HCT116 (cell line): ENCODE measurements around the gene RBPMS2. TPM values are rescaled to one million over a fixed set of nuclear protein-coding genes. Genes with fewer than 3 reads are reported as not detected.

ENCODE experiments used
- ATAC-seq: fragments of 200-7000 bp; cut with Tn5 transposase; 2 replicates; pipeline ENCODE4 v1.9.1; 2020; ENCODE audit warnings: mild to moderate bottlenecking, moderate library complexity
- BruUV-seq: library from RNA; stranded (reverse); fragments of 400-500 nt; replicated peaks from 2 replicates; lab custom pipeline; 2021; lab: Mats Ljungman, UMichigan
- CTCF ChIA-PET: fragments of 300-600 bp; sonication (Branson Sonifier 250); formaldehyde crosslinking; loops from one replicate; lab custom pipeline; 2021; ENCODE audit warnings: antibody characterized with exemption; lab: Charles Lee
- POLR2A ChIA-PET: fragments of 300-600, 350-600 bp; sonication (Branson Sonifier 250); formaldehyde crosslinking; loops from one replicate; lab custom pipeline; 2021; ENCODE audit warnings: antibody characterized with exemption; lab: Charles Lee
- RAD21 ChIA-PET, 2 experiments: fragments of 300-600 bp; sonication (Branson Sonifier 250); formaldehyde crosslinking; loops; one replicate each; lab custom pipeline; 2023; ENCODE audit warnings: low total read pairs in 2 of 2; ENCODE audit not compliant: uncharacterized antibody in 2 of 2, unreplicated experiment in 2 of 2, low non-redundant PET in 1 of 2; lab: Charles Lee
- DNase-seq: peaks from one replicate; pipeline ENCODE4 v3.0.0-alpha.2; 2010; ENCODE audit warnings: low read depth, low spot score
- H2AFZ ChIP-seq: fragments of 200-600 bp; shearing (Covaris generic), sonication (generic); 2 replicates; pipeline ENCODE4 v1.6.1; 2017; ENCODE audit warnings: low read depth, mixed run types, mixed read lengths, antibody characterized with exemption, low read length; ENCODE audit not compliant: poor library complexity, severe bottlenecking
- H3K27ac ChIP-seq: 2 replicates; pipeline ENCODE4 v1.5.1; 2012; ENCODE audit warnings: low read depth, low read length
- H3K27me3 ChIP-seq: fragments of 200-600 bp; sonication (generic); 2 replicates; pipeline ENCODE4 v1.6.1; 2016; ENCODE audit warnings: mixed run types, low read length, mixed read lengths; ENCODE audit not compliant: insufficient read depth
- H3K36me3 ChIP-seq, 2 experiments: fragments of 200-500 bp in 1 of 2; fragments of 200-600 bp in 1 of 2; sonication (Bioruptor generic) in 1 of 2; sonication (generic) in 1 of 2; 2 replicates each; pipeline versions ENCODE4 v1.5.1 to v1.6.1; 2014 to 2016; ENCODE audit warnings: low read length in 2 of 2, inconsistent platforms in 1 of 2, mixed read lengths in 1 of 2, mixed run types in 1 of 2; ENCODE audit not compliant: insufficient read depth in 2 of 2, control insufficient read depth in 1 of 2
- H3K4me1 ChIP-seq, 2 experiments: fragments of 200-600 bp in 1 of 2; sonication (generic) in 1 of 2; 2 replicates each; pipeline versions ENCODE4 v1.5.1 to v1.6.1; 2012 to 2017; ENCODE audit warnings: low read length in 2 of 2, inconsistent platforms in 1 of 2, mild to moderate bottlenecking in 1 of 2, mixed read lengths in 1 of 2, mixed run types in 1 of 2, moderate library complexity in 1 of 2; ENCODE audit not compliant: insufficient read depth in 2 of 2, control insufficient read depth in 1 of 2
- H3K4me2 ChIP-seq: fragments of 200-600 bp; sonication (generic); 2 replicates; pipeline ENCODE4 v1.6.1; 2017; ENCODE audit warnings: mixed run types, low read length, mixed read lengths
- H3K4me3 ChIP-seq, 2 experiments: fragments of 200-600 bp in 1 of 2; sonication (generic) in 1 of 2; replicated peaks in 1 of 2; 2 replicates each; pipeline ENCODE4 v1.5.1; 2011 to 2016; ENCODE audit warnings: low read length in 2 of 2, control low read depth in 1 of 2, low read depth in 1 of 2, mild to moderate bottlenecking in 1 of 2, mixed read lengths in 1 of 2, mixed run types in 1 of 2
- H3K79me2 ChIP-seq: fragments of 200-600 bp; sonication (generic); 2 replicates; pipeline ENCODE4 v1.6.1; 2017; ENCODE audit warnings: mild to moderate bottlenecking, mixed run types, low read length, moderate library complexity, mixed read lengths; ENCODE audit not compliant: insufficient read depth
- H3K9ac ChIP-seq: fragments of 200-600 bp; sonication (generic); 2 replicates; pipeline ENCODE4 v1.6.1; 2016; ENCODE audit warnings: low read length, mixed read lengths
- H3K9me2 ChIP-seq: fragments of 200-600 bp; sonication (generic), shearing (Covaris generic); 2 replicates; pipeline ENCODE4 v1.6.1; 2017; ENCODE audit warnings: mixed run types, mild to moderate bottlenecking, moderate library complexity; ENCODE audit not compliant: insufficient read depth
- H3K9me3 ChIP-seq, 2 experiments: fragments of 200-500 bp in 1 of 2; fragments of 200-600 bp in 1 of 2; sonication (Bioruptor generic) in 1 of 2; sonication (generic) in 1 of 2; 2 replicates each; pipeline ENCODE4 v1.6.1; 2014 to 2017; ENCODE audit warnings: low read length in 2 of 2, mixed read lengths in 2 of 2, inconsistent platforms in 1 of 2, low read depth in 1 of 2, mild to moderate bottlenecking in 1 of 2, mixed run types in 1 of 2, moderate library complexity in 1 of 2; ENCODE audit not compliant: control insufficient read depth in 1 of 2, insufficient read depth in 1 of 2
- H4K20me1 ChIP-seq: fragments of 200-600 bp; sonication (generic), shearing (Covaris generic); 2 replicates; pipeline ENCODE4 v1.6.1; 2017; ENCODE audit warnings: mixed run types, mild to moderate bottlenecking, moderate library complexity; ENCODE audit not compliant: insufficient read depth
- ATF3 ChIP-seq: IDR thresholded peaks from 2 replicates; pipeline ENCODE4 v1.6.1; 2012
- CTCF ChIP-seq, 3 experiments: fragments of 200-600 bp in 1 of 3; sonication (generic) in 1 of 3; IDR thresholded peaks in 2 of 3; conservative IDR thresholded peaks in 1 of 3; 2 replicates each; pipeline ENCODE4 v1.5.1; 2012 to 2017; ENCODE audit warnings: low read depth in 2 of 3, low read length in 2 of 3, antibody characterized with exemption in 1 of 3, borderline replicate concordance in 1 of 3, control low read depth in 1 of 3, mild to moderate bottlenecking in 1 of 3, mixed read lengths in 1 of 3, mixed run types in 1 of 3, moderate library complexity in 1 of 3; ENCODE audit not compliant: insufficient read depth in 1 of 3
- EGR1 ChIP-seq: IDR thresholded peaks from 2 replicates; pipeline ENCODE4 v1.6.1; 2012; ENCODE audit warnings: low read depth
- EZH2 ChIP-seq: fragments of 200-600 bp; sonication (generic); IDR thresholded peaks from 2 replicates; pipeline ENCODE4 v1.6.1; 2017; ENCODE audit warnings: antibody characterized with exemption, mixed run types
- EZH2phosphoT487 ChIP-seq: fragments of 200-600 bp; IDR thresholded peaks from 2 replicates; pipeline ENCODE4 v1.6.1; 2018; ENCODE audit warnings: antibody characterized with exemption, borderline replicate concordance
- FOSL1 ChIP-seq: IDR thresholded peaks from 2 replicates; pipeline ENCODE4 v1.6.1; 2012; ENCODE audit warnings: low read depth
- POLR2AphosphoS5 ChIP-seq: IDR thresholded peaks from 2 replicates; pipeline ENCODE4 v1.6.1; 2011; ENCODE audit warnings: mild to moderate bottlenecking, low read depth, low read length, moderate library complexity
- REST ChIP-seq: IDR thresholded peaks from 2 replicates; pipeline ENCODE4 v1.6.1; 2012; ENCODE audit warnings: low read depth
- SIN3A ChIP-seq: IDR thresholded peaks from 2 replicates; pipeline ENCODE4 v1.6.1; 2012; ENCODE audit warnings: low read depth
- SP1 ChIP-seq: IDR thresholded peaks from 2 replicates; pipeline ENCODE4 v1.6.1; 2012; ENCODE audit warnings: low read depth
- YY1 ChIP-seq: IDR thresholded peaks from 2 replicates; pipeline ENCODE4 v1.6.1; 2011; ENCODE audit warnings: low read length, low read depth, moderate library complexity, mild to moderate bottlenecking; ENCODE audit not compliant: insufficient replicate concordance; ENCODE audit errors: extremely low read depth
- ZNF274 ChIP-seq: fragments of 200-500 bp; sonication (Bioruptor generic); IDR thresholded peaks from 2 replicates; pipeline ENCODE4 v1.6.1; 2014; ENCODE audit warnings: mild to moderate bottlenecking, low read depth, low read length, inconsistent platforms
- intact Hi-C: fragments of 100-400 bp; cut with micrococcal nuclease; formaldehyde crosslinking; loops from 2 replicates; pipeline ENCODE4 v1.10.0; 2022
- total RNA-seq: library from RNA; stranded (reverse); gene quantifications from one replicate; pipeline ENCODE4 v1.2.1, GENCODE V29; 2021; ENCODE audit not compliant: unreplicated experiment

The RBPMS2 gene
- total RNA-seq, 1 experiment from 2014 or later: 11.6 TPM

- H3K27ac ChIP-seq: no peak overlapping the region
- no peaks in the 10 kb centered on the region for H3K27me3 ChIP-seq
- H4K20me1 ChIP-seq: no peaks in the 10 kb centered on the region
- no peaks in the 10 kb centered on the region for H3K9me3 ChIP-seq
- no peak overlapping the region for H3K9ac ChIP-seq
- no peak for DNase-seq
- POLR2A ChIA-PET: no interaction called here
- H3K9me2 ChIP-seq: no peaks in the 10 kb centered on the region
- no peak overlapping the region for H3K4me2 ChIP-seq
- no peak overlapping the region for H3K4me3 ChIP-seq
- intact Hi-C loops: no loop called here
- H3K79me2 ChIP-seq: no peaks in the 10 kb centered on the region
- TF ChIP-seq FOSL1: no peak
- no peak for TF ChIP-seq ATF3
- no peak for TF ChIP-seq CTCF (IDR thresholded peaks at IDR 0.05 in 2 of 3, conservative IDR thresholded peaks at IDR 0.05 in 1 of 3; ENCODE audit: borderline replicate concordance in 1 of 3, insufficient read depth in 1 of 3, low read depth in 2 of 3, low read length in 2 of 3)
- no peak for TF ChIP-seq REST
- TF ChIP-seq EZH2: no peak
- no peak for TF ChIP-seq YY1
- no peak for TF ChIP-seq ZNF274
- TF ChIP-seq SP1: no peak
- TF ChIP-seq SIN3A: no peak
- no peak for TF ChIP-seq POLR2AphosphoS5
- no peak for TF ChIP-seq EZH2phosphoT487
- TF ChIP-seq EGR1: no peak
- BruUV-seq: no TSS peak
- no peak for ATAC-seq
- CTCF ChIA-PET: interaction anchor here (0.7 kb wide), 1 partner anchor 410 kb away, joined by 4 read pairs; no protein-coding TSS in a partner anchor
- no peaks in the 10 kb centered on the region for H3K36me3 ChIP-seq
- RAD21 ChIA-PET: no interaction called here
- H3K4me1 ChIP-seq: no peaks in the 10 kb centered on the region
- no peak overlapping the region for H2AFZ ChIP-seq
Observed at GRCh38 chr15:64760056-64760455, 15.3 kb downstream of the RBPMS2 start.
